A673 (cell line): ENCODE measurements around the gene GRM1. TPM values are rescaled to one million over a fixed set of nuclear protein-coding genes. Genes with fewer than 3 reads are reported as not detected.
A peak's percentile ranks its signal among the peaks of the same experiment; 100 is the strongest.

Experiments used
- BruUV-seq: library from RNA; stranded (reverse); fragments of 400-500 nt; replicated peaks from 2 replicates; lab custom pipeline; 2021; lab: Mats Ljungman, UMichigan
- CTCF ChIA-PET: fragments of 300-600 bp; sonication (Branson Sonifier 250); formaldehyde crosslinking; loops from one replicate; lab custom pipeline; 2022; ENCODE audit warnings: antibody characterized with exemption; lab: Charles Lee
- POLR2A ChIA-PET: fragments of 300-600 bp; sonication (Branson Sonifier 250); formaldehyde crosslinking; loops from one replicate; lab custom pipeline; 2022; ENCODE audit warnings: antibody characterized with exemption; ENCODE audit not compliant: low non-redundant PET; lab: Charles Lee
- DNase-seq: peaks from one replicate; pipeline ENCODE4 v3.0.0-alpha.2; 2015; ENCODE audit warnings: low spot score
- H3K27ac ChIP-seq: fragments of 200-600 bp; sonication (generic); 2 replicates; pipeline ENCODE4 v1.5.1; 2016; ENCODE audit warnings: mixed run types, low read depth, mild to moderate bottlenecking, mixed read lengths, antibody characterized with exemption, low read length; ENCODE audit not compliant: poor library complexity, severe bottlenecking
- H3K27me3 ChIP-seq: fragments of 200-600 bp; sonication (generic); replicated peaks from 2 replicates; pipeline ENCODE4 v1.6.1; 2017; ENCODE audit warnings: mixed run types, low read depth, mild to moderate bottlenecking, mixed read lengths, antibody characterized with exemption, low read length; ENCODE audit not compliant: insufficient read depth, poor library complexity
- H3K36me3 ChIP-seq: fragments of 200-600 bp; sonication (generic); 2 replicates; pipeline ENCODE4 v1.6.1; 2016; ENCODE audit warnings: mixed run types, mild to moderate bottlenecking, mixed read lengths, antibody characterized with exemption, low read length; ENCODE audit not compliant: insufficient read depth, poor library complexity, severe bottlenecking
- H3K4me1 ChIP-seq: fragments of 200-600 bp; sonication (generic); 2 replicates; pipeline ENCODE4 v1.6.1; 2017; ENCODE audit warnings: mixed run types, mild to moderate bottlenecking, mixed read lengths, antibody characterized with exemption, low read length; ENCODE audit not compliant: insufficient read depth, poor library complexity, severe bottlenecking
- H3K4me3 ChIP-seq: fragments of 200-600 bp; sonication (generic); 2 replicates; pipeline ENCODE4 v1.5.1; 2016; ENCODE audit warnings: low read depth, mixed run types, mild to moderate bottlenecking, mixed read lengths, low read length; ENCODE audit not compliant: poor library complexity, severe bottlenecking
- H3K9me3 ChIP-seq: fragments of 200-600 bp; sonication (generic); 2 replicates; pipeline ENCODE4 v1.6.1; 2016; ENCODE audit warnings: mixed run types, low read depth, mild to moderate bottlenecking, mixed read lengths, antibody characterized with exemption, low read length; ENCODE audit not compliant: poor library complexity, severe bottlenecking
- CTCF ChIP-seq: fragments of 300-800, 200-600 bp; sonication (generic); conservative IDR thresholded peaks from 2 replicates; pipeline ENCODE4 v1.5.1; 2017; ENCODE audit warnings: low read depth, mild to moderate bottlenecking, antibody characterized with exemption, low read length, moderate library complexity, mixed read lengths
- EZH2 ChIP-seq: fragments of 200-600 bp; sonication (generic); IDR thresholded peaks from 2 replicates; pipeline ENCODE4 v1.6.1; 2017; ENCODE audit warnings: borderline replicate concordance, low read depth, mild to moderate bottlenecking, mixed read lengths, antibody characterized with exemption, low read length; ENCODE audit not compliant: poor library complexity, severe bottlenecking
- intact Hi-C: fragments of 100-400 bp; cut with micrococcal nuclease; formaldehyde crosslinking; loops from one replicate; pipeline ENCODE4 v1.10.0; 2022; ENCODE audit not compliant: unreplicated experiment
- total RNA-seq: library from RNA; stranded (reverse); gene quantifications from 2 replicates; pipeline ENCODE4 v1.2.3, GENCODE V29; 2021

GRM1 gene
- total RNA-seq, 1 experiment from 2014 or later = 0.11 TPM

DNA sequence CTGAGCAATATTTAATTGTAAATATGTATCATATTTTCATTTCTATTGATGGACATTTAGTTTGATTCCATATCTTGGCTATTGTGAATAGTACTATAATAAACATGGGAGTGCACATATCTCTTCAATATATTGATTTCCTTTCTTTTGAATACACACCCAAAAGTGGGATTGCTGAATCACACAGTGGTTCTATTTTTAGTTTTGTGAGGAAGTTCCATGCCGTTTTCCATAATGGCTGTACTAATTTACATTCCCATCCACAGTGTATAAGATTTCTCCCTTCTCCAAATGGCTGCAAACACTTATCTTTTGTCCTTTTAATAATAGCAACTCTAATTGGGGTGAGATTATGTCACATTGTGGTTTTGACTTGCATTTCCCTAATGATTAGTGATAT, 428.0 kb downstream of the GRM1 start:
- CTCF ChIA-PET = no interaction called here
- intact Hi-C loops = no loop called here
- Histone ChIP-seq H3K4me1 (no peaks in the 10 kb centered on the region), H3K27me3 (no peaks in the 10 kb centered on the region), H3K4me3 (no peak overlapping the region), H3K9me3 (no peaks in the 10 kb centered on the region), H3K27ac (no peak overlapping the region), H3K36me3 (no peaks in the 10 kb centered on the region)
- peak; percentile 7 for DNase-seq
- TF ChIP-seq CTCF = no peak
- TF ChIP-seq EZH2 = no peak
- POLR2A ChIA-PET = no interaction called here
- BruUV-seq = no TSS peak

DNA sequence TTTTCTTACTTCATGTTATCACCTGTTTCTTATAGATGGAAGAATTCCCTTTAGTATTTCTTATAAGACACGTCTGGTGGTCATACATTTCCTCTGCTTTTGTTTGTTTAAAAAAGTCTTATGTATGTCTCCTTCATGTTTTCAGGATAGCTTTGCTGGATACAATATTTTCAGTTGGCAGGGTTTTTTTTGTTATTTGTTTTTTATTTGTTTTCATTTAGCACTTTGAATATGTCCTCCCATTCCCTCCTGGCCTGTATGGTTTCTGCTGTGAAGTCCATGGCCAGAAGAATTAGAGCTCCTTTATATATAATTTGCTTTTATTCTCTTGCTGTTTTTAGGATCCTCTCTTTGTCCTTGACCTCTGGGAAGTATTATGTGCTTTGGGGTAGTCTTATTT, 432.1 kb downstream of the GRM1 start:
- DNase-seq = no peak
- Histone ChIP-seq H3K27ac (no peak overlapping the region), H3K9me3 (no peaks in the 10 kb centered on the region), H3K27me3 (no peaks in the 10 kb centered on the region), H3K4me3 (no peak overlapping the region), H3K4me1 (no peaks in the 10 kb centered on the region), H3K36me3 (no peaks in the 10 kb centered on the region)
- BruUV-seq = no TSS peak
- TF ChIP-seq CTCF (no peak), EZH2 (no peak)
- intact Hi-C loops = no loop called here
- ChIA-PET POLR2A (no interaction called here), CTCF (no interaction called here)

- no peaks in the 10 kb centered on the region for H3K4me1 ChIP-seq
- no peak overlapping the region for H3K27ac ChIP-seq
- H3K27me3 ChIP-seq = no peaks in the 10 kb centered on the region
- H3K4me3 ChIP-seq = no peak overlapping the region
- no peak for DNase-seq
- ChIA-PET POLR2A (no interaction called here), CTCF (no interaction called here)
- no peaks in the 10 kb centered on the region for H3K36me3 ChIP-seq
- H3K9me3 ChIP-seq = no peaks in the 10 kb centered on the region
- intact Hi-C loops = no loop called here
- no peak for TF ChIP-seq CTCF
- TF ChIP-seq EZH2 = no peak
- BruUV-seq = no TSS peak
Observed at GRCh38 chr6:146470091-146470770, 441.4 kb downstream of the GRM1 start.
